ENCODE data around the gene TNS4.

DNA sequence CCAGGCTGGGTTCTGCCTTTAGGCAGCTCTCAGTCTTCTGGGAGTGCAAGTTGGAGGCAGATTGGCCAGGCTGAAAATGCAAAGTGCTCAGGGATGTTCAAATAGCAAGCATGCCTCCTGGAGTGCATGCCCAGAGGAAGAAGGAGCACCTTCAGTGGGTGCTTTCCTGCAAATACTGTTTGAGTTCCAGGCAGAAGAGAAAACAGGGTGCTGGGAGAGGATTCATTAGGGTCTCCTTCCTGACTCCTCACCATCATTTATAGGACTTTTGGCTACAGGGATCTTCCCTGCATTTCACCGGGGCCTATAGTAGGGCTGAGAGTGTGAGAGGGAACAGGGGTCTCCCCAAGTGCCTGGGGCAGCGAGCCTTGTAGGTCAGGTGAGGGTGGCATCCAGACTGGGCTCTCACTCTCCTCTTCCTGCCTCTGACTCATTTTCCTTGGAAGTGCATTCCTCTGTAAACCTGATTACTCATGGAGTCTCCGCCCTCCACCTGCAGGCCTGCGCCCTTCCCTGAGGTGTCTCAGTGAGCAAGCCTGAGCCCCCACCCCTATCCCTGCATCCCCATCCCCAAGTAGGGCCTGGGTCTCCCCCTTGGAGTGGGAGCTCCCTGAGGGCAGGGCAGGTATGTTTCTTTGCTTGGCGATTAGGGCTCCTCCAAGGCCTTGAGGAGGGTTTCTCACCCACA, 17.1 kb upstream of the TNS4 start:
- TF ChIP-seq, protein P1, sequence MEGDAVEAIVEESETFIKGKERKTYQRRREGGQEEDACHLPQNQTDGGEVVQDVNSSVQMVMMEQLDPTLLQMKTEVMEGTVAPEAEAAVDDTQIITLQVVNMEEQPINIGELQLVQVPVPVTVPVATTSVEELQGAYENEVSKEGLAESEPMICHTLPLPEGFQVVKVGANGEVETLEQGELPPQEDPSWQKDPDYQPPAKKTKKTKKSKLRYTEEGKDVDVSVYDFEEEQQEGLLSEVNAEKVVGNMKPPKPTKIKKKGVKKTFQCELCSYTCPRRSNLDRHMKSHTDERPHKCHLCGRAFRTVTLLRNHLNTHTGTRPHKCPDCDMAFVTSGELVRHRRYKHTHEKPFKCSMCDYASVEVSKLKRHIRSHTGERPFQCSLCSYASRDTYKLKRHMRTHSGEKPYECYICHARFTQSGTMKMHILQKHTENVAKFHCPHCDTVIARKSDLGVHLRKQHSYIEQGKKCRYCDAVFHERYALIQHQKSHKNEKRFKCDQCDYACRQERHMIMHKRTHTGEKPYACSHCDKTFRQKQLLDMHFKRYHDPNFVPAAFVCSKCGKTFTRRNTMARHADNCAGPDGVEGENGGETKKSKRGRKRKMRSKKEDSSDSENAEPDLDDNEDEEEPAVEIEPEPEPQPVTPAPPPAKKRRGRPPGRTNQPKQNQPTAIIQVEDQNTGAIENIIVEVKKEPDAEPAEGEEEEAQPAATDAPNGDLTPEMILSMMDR (IDR thresholded peaks at IDR 0.05), result no peak
- TF ChIP-seq POLR2A (IDR thresholded peaks at IDR 0.05) (no peak), POLR2AphosphoS5 (IDR thresholded peaks at IDR 0.05) (peak in 1 of 3 donors; percentile 16), EP300 (IDR thresholded peaks at IDR 0.05) (no peak)

Measured in suprapubic skin (tissue), 4 donors.